Stomach (tissue), 9 donors: ENCODE data around the gene MICALL2. TPM values are rescaled to one million over a fixed set of nuclear protein-coding genes. Genes with fewer than 3 reads are reported as not detected.

ENCODE experiments used
- DNase-seq, 2 donors: peaks; one replicate each; pipeline versions ENCODE4 v3.0.0 to v3.0.0-alpha.2; 2013 to 2019
- H3K27ac ChIP-seq, 5 donors: fragments of 200-600 bp in 4 of 5; sonication (generic) in 4 of 5; one replicate each; pipeline ENCODE4 v1.5.1; 2013 to 2019; ENCODE audit warnings: mild to moderate bottlenecking in 1 of 5, moderate library complexity in 1 of 5
- H3K27me3 ChIP-seq, 3 donors: fragments of 200-600 bp; sonication (generic); one replicate each; pipeline ENCODE4 v1.5.1; 2017 to 2019; ENCODE audit warnings: mixed run types in 1 of 3
- H3K36me3 ChIP-seq, 4 donors: fragments of 200-600 bp; sonication (generic); 1 replicate in 3 of 4; 2 replicates in 1 of 4; pipeline ENCODE4 v1.5.1; 2016 to 2019
- H3K4me1 ChIP-seq, 4 donors: fragments of 200-600 bp; sonication (generic); one replicate each; pipeline ENCODE4 v1.5.1; 2016 to 2019
- H3K4me3 ChIP-seq, 4 donors: fragments of 200-600 bp; sonication (generic) in 3 of 4; one replicate each; pipeline ENCODE4 v1.5.1; 2016 to 2019; ENCODE audit warnings: mild to moderate bottlenecking in 1 of 4
- H3K9me3 ChIP-seq, 4 donors: fragments of 200-600 bp; sonication (generic); one replicate each; pipeline ENCODE4 v1.5.1; 2016 to 2019
- EP300 ChIP-seq: sonication (generic); formaldehyde crosslinking; IDR thresholded peaks from one replicate; pipeline ENCODE4 v1.6.1; 2017; ENCODE audit warnings: antibody characterized with exemption
- POLR2A ChIP-seq, 4 donors: fragments of 450-650 bp; IDR thresholded peaks; one replicate each; pipeline ENCODE4 v1.6.1; 2016; ENCODE audit warnings: antibody characterized with exemption in 4 of 4, control low read depth in 2 of 4, mild to moderate bottlenecking in 1 of 4, moderate library complexity in 1 of 4
- POLR2AphosphoS5 ChIP-seq, 3 donors: sonication (generic); formaldehyde crosslinking; IDR thresholded peaks; one replicate each; pipeline ENCODE4 v1.6.1; 2016; ENCODE audit warnings: antibody characterized with exemption in 3 of 3
- WGBS, 5 donors: extraction: QIAGEN DNeasy Blood & Tissue Kit in 3 of 5; methylation state at CpG; one replicate each; pipeline versions ENCODE4 v1.1.5 to v1.1.7; 2013 to 2018; 5-methylcytosine and 5-hydroxymethylcytosine counted together
- intact Hi-C: fragments of 100-400 bp; cut with DNase I; formaldehyde crosslinking; loops from one replicate; pipeline ENCODE4 v1.15.1; 2023; ENCODE audit warnings: low total_unique reads
- polyA plus RNA-seq, 3 donors: library from polyadenylated mRNA; stranded (reverse); fragments of 200-250 nt; gene quantifications; one replicate each; pipeline ENCODE4 v1.2.3, GENCODE V29; 2013
- total RNA-seq, 5 donors: library from RNA; depleted of rRNA; stranded (reverse); fragments of >200 nt; gene quantifications; one replicate each; pipeline versions ENCODE4 v1.1.0 to v1.2.3, GENCODE V29; 2014 to 2016
- TF ChIP-seq, protein P1 (sequence below), 7 experiments: fragments of 450-650 bp in 4 of 7; fragments of 200-600 bp in 3 of 7; sonication (generic) in 3 of 7; IDR thresholded peaks; one replicate each; pipeline ENCODE4 v1.5.1; 2016 to 2019; ENCODE audit warnings: antibody characterized with exemption in 7 of 7, control low read depth in 2 of 7, mild to moderate bottlenecking in 1 of 7
- donor health status: healthy with polysubstance abuse.
- donor health status: Bipolar disorder and iron deficiency.
- donor health status: healthy.

The MICALL2 gene
- total and polyA plus RNA-seq, 8 donors = 30.7 to 263 (median 102) TPM

DNA sequence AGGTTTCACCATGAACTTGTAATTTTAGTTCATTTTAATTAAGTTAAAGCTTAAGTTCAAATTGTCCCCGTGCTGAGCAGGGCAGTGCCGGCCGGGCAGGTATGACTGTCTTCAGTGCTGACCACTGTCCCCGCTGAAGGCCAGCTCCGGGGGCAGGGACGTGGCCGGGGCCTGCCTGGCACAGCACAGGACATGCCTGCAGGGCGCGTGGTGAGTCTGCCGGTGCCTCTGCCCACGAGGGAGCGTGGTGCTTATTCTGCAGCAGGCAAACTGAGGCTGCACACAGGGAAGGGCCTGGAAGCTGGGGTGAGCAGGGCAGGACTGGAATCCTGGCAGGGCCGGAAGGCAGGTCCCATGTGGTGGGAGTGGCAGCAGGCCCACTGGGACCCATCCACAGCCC lies 9.8 kb downstream of the MICALL2 start:
- DNase-seq = no peak
- H3K9me3 ChIP-seq = no peaks in the 10 kb centered on the region
- no peaks in the 10 kb centered on the region for H3K27me3 ChIP-seq
- no peak for TF ChIP-seq POLR2A (IDR thresholded peaks at IDR 0.05)
- TF ChIP-seq, protein P1, sequence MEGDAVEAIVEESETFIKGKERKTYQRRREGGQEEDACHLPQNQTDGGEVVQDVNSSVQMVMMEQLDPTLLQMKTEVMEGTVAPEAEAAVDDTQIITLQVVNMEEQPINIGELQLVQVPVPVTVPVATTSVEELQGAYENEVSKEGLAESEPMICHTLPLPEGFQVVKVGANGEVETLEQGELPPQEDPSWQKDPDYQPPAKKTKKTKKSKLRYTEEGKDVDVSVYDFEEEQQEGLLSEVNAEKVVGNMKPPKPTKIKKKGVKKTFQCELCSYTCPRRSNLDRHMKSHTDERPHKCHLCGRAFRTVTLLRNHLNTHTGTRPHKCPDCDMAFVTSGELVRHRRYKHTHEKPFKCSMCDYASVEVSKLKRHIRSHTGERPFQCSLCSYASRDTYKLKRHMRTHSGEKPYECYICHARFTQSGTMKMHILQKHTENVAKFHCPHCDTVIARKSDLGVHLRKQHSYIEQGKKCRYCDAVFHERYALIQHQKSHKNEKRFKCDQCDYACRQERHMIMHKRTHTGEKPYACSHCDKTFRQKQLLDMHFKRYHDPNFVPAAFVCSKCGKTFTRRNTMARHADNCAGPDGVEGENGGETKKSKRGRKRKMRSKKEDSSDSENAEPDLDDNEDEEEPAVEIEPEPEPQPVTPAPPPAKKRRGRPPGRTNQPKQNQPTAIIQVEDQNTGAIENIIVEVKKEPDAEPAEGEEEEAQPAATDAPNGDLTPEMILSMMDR (IDR thresholded peaks at IDR 0.05) = no peak
- no peak for TF ChIP-seq EP300
- no peak for TF ChIP-seq POLR2AphosphoS5 (IDR thresholded peaks at IDR 0.05)
- 76 to 96% (median 90%) methylated on average over 7 to 13 of the region's 13 CpGs for WGBS, 5 donors
- H3K36me3 ChIP-seq = peaks cover 9 to 51% (median 33%) of the 10 kb centered on the region in 4 donors
- H3K4me1 ChIP-seq = peaks cover 30 to 81% (median 62%) of the 10 kb centered on the region in 4 donors
- H3K27ac ChIP-seq = peak overlapping the region in 2 of 5 donors; percentile 46 to 53
- no peak overlapping the region for H3K4me3 ChIP-seq
- intact Hi-C loops = no loop called here

DNA sequence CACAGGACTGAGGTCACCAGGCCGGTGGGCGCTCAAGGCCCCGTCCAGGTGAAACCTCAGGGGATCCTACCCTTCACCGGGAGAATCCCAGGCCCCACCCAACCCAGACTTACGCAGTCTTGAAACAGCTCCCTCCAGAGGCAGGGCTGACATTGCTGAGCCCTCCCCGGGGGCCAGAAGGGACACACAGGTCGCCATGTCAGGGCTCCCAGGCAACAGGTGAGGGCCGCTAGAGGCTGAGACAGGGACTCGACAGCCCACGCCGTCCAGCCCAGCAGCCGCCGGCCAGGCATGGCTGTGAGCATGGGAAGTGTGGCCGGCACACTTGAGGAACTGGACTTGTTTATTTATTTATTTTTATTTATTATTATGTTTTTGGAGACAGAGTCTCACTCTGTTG lies 10.3 kb downstream of the MICALL2 start:
- no peak for TF ChIP-seq POLR2AphosphoS5 (IDR thresholded peaks at IDR 0.05)
- TF ChIP-seq, protein P1 (IDR thresholded peaks at IDR 0.05) = no peak
- Histone ChIP-seq H3K9me3 (no peaks in the 10 kb centered on the region), H3K4me1 (peaks cover 24 to 75% (median 57%) of the 10 kb centered on the region in 4 donors), H3K4me3 (no peak overlapping the region), H3K36me3 (peaks cover 9 to 56% (median 36%) of the 10 kb centered on the region in 4 donors), H3K27ac (peak overlapping the region in 2 of 5 donors; percentile 79 to 80), H3K27me3 (no peaks in the 10 kb centered on the region)
- no peak for DNase-seq
- 87 to 92% (median 91%) methylated on average over 9 to 14 of the region's 14 CpGs for WGBS, 5 donors
- intact Hi-C loops = no loop called here

DNA sequence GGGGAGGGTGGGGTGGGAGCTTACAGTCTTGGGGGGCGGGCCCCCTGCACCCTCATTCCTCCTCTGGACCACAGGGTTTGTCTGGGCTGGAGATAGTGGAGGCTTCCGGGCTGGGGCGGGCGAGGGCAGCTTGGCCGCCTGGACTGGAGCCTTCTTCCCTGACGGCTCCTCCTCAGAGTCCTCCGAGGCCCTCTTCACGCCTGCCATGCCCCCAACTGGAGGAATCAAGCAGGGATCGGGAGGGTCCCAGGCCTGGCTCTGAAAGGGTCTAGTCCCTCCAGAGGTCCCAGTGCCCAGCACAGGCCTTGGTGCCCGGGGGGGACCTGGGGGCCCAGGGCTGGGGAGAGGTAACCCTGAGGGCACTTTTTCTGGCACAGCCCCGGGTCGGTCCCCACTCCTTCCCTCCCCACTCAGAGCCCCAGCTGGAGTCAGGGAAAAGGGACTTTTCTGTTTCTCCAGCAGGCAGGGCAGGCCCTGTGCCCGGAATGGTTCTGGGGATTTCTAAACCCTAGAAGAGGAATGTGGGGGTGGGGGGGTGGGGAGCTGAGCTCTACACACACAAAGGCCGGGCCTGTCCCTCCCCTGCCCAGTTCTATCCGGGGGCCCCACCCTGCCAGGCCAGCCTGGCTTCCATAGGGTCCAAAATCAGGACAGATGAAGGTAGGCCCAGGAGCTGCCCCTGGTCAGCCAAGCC lies 11.6 kb downstream of the MICALL2 start:
- intact Hi-C loops = no loop called here
- H3K4me3 ChIP-seq = no peak overlapping the region
- peaks cover 13 to 63% (median 45%) of the 10 kb centered on the region in 4 donors for H3K4me1 ChIP-seq
- 49 to 61% (median 59%) methylated on average over 4 to 15 of the region's 15 CpGs for WGBS, 5 donors
- TF ChIP-seq, protein P1 (IDR thresholded peaks at IDR 0.05) = no peak
- TF ChIP-seq POLR2AphosphoS5 (IDR thresholded peaks at IDR 0.05) = no peak
- TF ChIP-seq EP300 = no peak
- no peak for TF ChIP-seq POLR2A (IDR thresholded peaks at IDR 0.05)
- no peaks in the 10 kb centered on the region for H3K9me3 ChIP-seq
- H3K36me3 ChIP-seq = peaks cover 9 to 66% (median 46%) of the 10 kb centered on the region in 4 donors
- peak in 1 of 2 donors; percentile 64 for DNase-seq
- no peaks in the 10 kb centered on the region for H3K27me3 ChIP-seq
- H3K27ac ChIP-seq = peak overlapping the region; percentile 31 to 80 (median 68)

DNA sequence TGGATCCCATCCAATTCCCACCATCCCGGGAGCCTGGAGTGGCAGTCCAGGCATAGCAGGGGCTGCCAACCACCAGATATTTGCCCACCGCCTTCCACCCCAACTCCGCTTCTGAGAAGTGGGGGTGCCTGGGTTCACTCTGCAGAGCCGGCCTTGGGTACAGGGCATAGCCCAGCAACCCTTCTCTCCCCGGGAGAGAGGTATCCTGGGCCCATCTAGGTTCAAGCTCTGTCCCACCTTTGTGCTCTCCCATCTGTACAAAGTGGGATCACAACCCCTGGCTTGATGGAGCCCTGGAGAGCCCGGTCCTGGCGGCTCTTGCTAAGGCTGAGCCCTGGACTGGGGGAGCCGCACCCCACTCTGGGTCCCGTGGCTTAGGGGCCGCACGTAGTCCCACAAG lies 12.2 kb downstream of the MICALL2 start:
- no peaks in the 10 kb centered on the region for H3K27me3 ChIP-seq
- no peak overlapping the region for H3K4me3 ChIP-seq
- H3K36me3 ChIP-seq = peaks cover 9 to 71% (median 50%) of the 10 kb centered on the region in 4 donors
- TF ChIP-seq POLR2A (IDR thresholded peaks at IDR 0.05) = no peak
- TF ChIP-seq EP300 = no peak
- TF ChIP-seq POLR2AphosphoS5 (IDR thresholded peaks at IDR 0.05) = no peak
- TF ChIP-seq, protein P1 (IDR thresholded peaks at IDR 0.05) = no peak
- DNase-seq = no peak
- peak overlapping the region in 4 of 5 donors; percentile 67 to 80 (median 74) for H3K27ac ChIP-seq
- H3K4me1 ChIP-seq = peaks cover 11 to 57% (median 41%) of the 10 kb centered on the region in 4 donors
- no peaks in the 10 kb centered on the region for H3K9me3 ChIP-seq
- intact Hi-C loops = no loop called here
- 82 to 100% (median 86%) methylated on average over 2 to 11 of the region's 11 CpGs for WGBS, 5 donors
